GM21723 (cell line): Measurements from ENCODE around the gene ENGASE.
"Not testable (repeated sequence)": the region's sequence is repeated elsewhere in the genome, so short reads cannot be mapped to it uniquely, and the experiment has no call there.

Experiments
- ATAC-seq: cut with Tn5 transposase; IDR thresholded peaks from one replicate; pipeline ENCODE4 v1.9.1; 2021; ENCODE audit warnings: mild to moderate bottlenecking, moderate library complexity; ENCODE audit not compliant: unreplicated experiment

The ENGASE gene

GRCh38 chr17:79052131-79052530 lies 22.5 kb upstream of the ENGASE start:
- ATAC-seq, result no peak

- no peak for ATAC-seq
Observed at GRCh38 chr17:79053251-79053925, 21.2 kb upstream of the ENGASE start.

- no peak for ATAC-seq
Observed at GRCh38 chr17:79054200-79054960, 20.2 kb upstream of the ENGASE start.

GRCh38 chr17:79055197-79055596 lies 19.4 kb upstream of the ENGASE start:
- no peak for ATAC-seq

GRCh38 chr17:79057737-79058385 lies 16.8 kb upstream of the ENGASE start:
- ATAC-seq, result no peak

- no peak for ATAC-seq
Observed at GRCh38 chr17:79062691-79063090, 11.9 kb upstream of the ENGASE start.

GRCh38 chr17:79064026-79064425 lies 10.6 kb upstream of the ENGASE start:
- ATAC-seq, result no peak

- ATAC-seq, result no peak
Observed at GRCh38 chr17:79065105-79065670, 9.4 kb upstream of the ENGASE start.

GRCh38 chr17:79066963-79067362 lies 7.7 kb upstream of the ENGASE start:
- ATAC-seq, result no peak

GRCh38 chr17:79070266-79070880 lies 4.3 kb upstream of the ENGASE start:
- no peak for ATAC-seq

GRCh38 chr17:79071161-79071740 lies 3.4 kb upstream of the ENGASE start:
- no peak for ATAC-seq

- ATAC-seq, result no peak
Observed at GRCh38 chr17:79072544-79072943, 2.1 kb upstream of the ENGASE start.

GRCh38 chr17:79073016-79073705 lies 1.5 kb upstream of the ENGASE start:
- no peak for ATAC-seq

- ATAC-seq, result no peak
Observed at GRCh38 chr17:79073706-79074088, 927 bp upstream of the ENGASE start.

- not testable (repeated sequence) for ATAC-seq
Observed at GRCh38 chr17:79074121-79074648, 439 bp upstream of the ENGASE start.

GRCh38 chr17:79075446-79075750 lies 774 bp downstream of the ENGASE start:
- peak; percentile 18 for ATAC-seq

- ATAC-seq, result no peak
Observed at GRCh38 chr17:79075861-79076406, 1.3 kb downstream of the ENGASE start.

GRCh38 chr17:79077587-79077986 lies 3.0 kb downstream of the ENGASE start:
- no peak for ATAC-seq

GRCh38 chr17:79078476-79079190 lies 4.0 kb downstream of the ENGASE start:
- ATAC-seq, result no peak
